Measurements from ENCODE around the gene PSMC1.

Gene PSMC1

DNA sequence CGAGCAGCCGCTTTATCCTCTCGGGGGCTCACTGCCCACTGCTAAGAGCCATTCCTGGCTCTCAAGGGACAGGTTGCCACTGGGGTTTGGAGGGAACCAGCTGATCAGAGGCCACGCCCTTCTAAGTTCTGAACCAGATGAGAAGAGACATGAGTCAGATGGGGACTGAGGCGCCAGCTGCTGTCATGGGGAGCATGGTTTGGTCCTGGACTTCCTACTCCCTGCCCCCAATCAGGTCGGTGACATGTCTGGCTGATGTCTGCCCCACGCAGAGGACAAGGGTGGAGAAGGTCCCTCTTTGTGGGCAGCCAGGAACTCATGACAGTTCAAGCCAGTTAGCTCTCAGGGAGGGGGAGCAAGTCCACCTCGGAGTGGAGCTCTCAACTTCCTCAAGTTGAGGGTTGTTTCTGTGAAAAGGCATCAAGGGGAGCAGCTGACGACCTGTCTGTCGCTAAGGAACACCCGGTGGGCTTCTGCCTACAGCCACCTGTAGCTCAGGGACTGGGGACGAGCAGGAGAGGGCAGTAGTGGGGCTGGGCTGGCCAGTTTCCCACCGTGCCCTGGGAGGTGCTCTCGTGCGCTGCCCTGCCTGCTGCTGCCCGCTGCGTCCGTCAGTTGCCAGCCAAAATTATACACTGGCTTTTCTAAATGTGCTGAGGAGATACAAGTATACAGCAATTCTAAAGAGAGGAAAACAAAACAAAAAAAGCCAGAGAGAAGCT is 20.5 kb downstream of the PSMC1 start:
- DNase-seq = peak; percentile 56

DNA sequence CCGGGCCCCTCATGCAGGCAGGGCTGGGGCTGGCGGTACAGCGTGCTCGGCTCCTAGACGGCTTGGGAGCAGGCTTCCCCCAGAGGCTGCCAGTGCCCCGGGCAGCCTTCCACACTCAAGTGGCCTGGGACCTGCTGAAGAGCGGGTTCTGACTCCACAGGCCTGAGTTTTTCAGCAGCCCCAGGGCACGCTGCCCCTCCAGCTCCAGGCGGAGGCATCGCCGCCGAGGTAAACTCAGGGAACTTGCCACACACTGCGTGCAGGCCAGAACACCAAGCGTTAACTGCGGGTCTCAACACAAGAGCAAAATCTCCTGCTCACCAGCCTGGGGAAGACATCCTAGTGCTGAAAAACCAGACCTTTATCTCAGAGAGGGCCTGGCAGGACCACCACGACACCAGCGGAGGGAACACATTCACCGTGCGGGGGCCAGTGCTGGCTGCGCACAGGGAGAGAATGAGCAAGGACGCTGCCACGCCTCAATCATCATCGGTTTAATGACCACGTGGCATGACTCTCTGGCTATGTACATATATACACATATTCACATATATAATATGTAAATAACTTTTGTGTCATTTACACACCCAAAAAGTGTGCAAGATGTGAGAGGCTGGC is 21.3 kb downstream of the PSMC1 start:
- peak; percentile 38 for DNase-seq

DNA sequence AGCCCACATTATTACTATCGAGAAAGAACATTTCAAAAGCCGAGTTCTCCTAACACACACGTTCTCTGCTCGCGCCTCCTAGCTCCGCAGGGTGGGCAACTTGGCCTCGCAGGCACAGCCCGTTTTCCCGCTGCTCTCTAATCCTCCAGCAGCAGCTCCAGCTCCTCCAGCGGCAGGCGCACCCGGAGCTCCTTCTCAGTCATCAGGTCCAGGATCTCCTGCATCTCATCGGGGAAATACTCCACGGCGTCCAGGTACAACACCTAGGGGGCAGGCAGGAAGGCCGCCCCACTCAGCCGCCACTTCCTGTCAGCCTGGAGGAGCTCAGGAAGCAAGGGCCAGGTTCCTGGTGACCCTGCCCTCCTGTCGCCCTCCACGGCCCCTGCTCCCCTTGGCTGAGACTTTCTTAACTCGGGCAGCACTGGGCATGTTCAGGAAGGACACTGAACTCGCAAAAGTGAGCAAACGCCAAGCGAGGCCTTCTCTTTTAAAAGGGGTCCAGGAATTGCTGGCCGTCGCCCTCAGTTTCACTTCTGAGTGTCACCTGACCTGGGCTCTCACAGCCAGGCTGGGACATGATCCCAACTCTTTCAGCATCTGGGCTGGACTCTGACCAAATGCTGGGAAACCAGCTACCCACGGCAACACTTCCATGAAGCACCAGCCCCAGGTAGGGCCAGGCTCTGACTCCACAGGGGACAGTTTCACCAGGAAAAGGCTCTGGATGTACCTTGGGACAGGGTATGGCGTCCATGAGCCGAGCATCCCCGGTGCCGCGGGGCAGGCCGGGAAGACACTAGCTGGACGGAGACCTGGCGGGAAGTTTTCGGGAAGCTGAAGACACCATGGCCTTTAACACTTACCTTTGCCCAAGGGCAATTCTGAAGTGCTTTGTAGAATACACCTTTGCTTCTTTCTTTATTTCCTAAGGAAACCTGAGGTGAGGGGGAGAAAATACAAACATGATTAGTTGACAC is 22.1 kb downstream of the PSMC1 start:
- DNase-seq = no peak

DNA sequence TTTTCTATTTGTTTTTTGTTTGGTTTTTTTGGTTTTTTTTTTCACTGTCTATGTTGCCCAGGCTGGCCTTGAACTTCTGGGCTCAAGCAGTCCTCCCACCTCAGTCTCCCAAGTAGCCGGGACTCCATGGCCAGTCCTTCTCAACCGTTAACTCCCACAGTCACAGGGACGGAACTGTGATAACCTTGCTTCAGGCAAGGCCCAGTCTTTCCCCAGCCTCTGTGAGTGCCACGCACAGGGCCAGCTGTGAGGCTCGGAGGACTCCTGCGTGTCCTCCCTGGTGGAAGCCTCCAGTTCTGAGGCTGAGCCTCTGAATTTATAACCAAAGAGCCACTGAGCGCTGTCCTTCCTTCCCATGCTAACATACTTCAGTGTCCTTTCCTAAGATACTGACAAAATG is 23.7 kb downstream of the PSMC1 start:
- DNase-seq = peak; percentile 32

DNA sequence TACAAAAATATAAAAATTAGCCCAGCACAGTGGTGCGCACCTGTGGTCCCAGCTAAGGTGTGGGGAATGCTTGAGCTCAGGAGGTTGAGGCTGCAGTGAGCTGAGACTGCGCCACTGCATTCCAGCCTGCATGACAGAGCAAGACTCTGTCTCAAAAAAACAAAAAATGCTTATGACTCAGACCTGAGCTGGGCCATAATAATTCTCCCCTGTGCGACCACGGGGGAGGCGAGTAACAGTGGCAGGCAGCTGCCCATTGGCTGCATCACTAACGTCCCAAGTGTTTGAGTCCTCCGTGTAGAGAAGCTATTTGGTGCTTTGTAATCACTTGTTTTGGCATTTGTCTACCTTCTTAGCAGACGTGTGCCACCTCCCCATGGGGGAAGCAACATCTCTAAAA is 24.9 kb downstream of the PSMC1 start:
- DNase-seq = no peak

DNA sequence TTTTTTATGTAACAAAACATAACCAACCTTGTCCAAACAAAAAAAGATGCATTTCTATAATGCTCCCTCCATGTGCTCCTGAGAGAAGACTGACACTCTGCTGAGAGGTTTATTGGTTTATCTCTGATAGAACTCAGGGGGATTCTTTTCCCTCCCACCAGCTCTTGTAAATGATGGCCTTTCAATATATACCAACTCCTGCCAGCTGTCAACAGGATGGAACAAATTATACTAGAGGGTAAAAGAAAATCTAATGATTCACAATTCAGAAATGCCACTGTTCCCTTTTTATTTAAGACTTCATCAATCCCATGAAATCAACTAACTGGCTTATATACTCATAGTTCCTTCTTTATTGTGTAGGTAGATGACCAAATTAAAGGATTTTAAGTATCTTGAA is 25.4 kb downstream of the PSMC1 start:
- DNase-seq = no peak

DNA sequence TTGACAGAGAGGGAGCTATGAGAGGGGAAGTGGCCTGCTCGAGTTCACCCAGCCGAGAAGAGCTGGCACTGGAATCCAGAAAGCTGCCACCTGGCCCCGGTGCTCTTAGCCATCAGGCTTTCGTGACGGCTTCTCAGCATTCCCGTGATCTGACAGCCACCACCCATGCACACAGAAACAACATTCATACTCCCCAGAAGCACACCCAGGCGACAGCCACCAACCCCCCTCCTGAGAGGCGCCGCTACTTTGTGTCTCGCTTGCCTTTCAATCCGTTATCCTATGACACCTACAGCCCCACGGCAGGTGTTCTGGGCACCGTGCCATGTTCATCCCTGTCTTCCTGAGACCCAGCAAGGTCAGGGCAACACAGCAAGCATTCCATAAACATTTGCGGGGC is 31.4 kb downstream of the PSMC1 start:
- peak; percentile 44 for DNase-seq

DNA sequence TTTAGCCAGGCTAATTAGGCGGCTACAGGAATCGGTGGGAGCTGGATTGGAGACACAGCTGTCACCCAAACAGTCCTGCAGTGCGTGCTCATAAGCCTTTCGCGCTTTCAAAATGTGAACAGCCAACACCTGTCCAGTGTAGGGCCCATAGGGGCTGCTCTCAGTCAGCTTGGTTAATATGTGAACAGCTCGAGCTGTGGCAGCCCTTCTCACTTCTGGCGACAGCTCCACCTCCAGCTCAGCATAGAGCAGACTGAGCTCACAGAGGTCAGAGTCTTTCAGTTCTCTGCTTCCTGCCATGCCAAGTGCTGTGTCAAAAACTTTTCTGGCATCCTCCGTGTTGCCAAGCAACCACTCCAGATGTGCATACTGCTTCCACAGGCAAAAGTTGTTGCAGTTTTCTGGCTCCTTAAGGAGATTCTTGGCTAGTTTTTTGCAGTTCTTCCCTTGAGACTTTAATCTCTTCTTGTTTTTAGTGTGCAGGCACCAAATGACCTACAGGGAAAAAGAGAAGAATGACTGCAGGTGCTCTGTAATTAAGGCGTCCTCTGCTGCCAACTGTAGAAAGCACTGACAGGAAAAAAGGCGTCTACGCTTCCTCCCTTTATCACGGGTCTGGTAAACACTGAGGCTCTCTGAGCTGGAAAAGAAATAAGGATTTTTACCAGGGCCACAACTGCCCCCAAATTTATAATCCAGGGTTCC is 32.5 kb downstream of the PSMC1 start:
- DNase-seq = no peak

DNA sequence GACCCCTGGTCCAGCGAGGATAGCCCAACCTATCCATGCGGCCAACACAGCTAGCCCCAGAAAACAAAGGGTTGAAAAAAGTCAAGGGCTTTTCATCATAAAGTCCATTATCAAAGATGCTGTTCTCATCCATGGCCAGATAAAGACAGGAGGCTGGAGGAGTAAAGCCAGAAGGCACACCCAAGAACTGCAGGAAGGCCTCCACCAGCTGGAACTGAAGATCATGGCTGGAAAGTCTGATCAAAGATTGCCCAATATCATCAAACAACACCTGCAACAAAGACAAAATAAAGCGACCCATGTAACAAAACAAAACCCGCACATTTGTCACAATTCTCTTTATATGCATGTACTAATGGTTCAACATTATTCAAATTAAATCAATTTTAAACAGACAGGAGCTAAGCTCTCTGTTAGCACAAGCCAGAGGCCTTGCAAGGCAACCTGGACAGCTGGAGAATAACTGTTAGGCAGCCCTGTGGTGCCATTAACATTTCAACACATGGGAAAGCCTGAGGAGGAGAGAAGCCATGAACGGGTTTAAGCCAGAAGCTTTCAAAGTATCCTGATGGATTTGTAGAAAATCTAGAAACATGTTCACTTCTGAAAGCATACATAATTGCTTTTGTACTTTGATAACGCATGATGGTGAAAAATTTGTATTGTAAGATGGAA is 34.1 kb downstream of the PSMC1 start:
- no peak for DNase-seq

DNA sequence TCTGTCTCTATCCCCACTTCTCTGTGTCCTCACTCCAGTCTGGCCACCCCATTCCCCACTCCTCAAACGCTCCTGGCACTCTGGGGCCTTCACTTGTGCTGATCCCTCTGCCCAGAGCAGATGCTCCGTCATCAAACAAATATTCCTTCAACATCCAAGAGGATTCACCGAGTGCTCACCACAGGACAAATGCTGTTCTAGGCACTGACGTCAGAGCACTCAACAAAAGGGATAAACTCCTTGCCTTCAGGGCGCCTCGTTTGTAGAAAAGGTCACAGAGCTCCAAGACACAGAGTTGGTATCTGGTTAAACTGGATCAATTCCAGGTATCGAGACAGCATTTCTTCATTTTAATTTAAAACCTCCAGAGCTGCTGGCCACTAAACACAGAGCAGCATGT is 35.3 kb downstream of the PSMC1 start:
- DNase-seq = peak; percentile 15

DNA sequence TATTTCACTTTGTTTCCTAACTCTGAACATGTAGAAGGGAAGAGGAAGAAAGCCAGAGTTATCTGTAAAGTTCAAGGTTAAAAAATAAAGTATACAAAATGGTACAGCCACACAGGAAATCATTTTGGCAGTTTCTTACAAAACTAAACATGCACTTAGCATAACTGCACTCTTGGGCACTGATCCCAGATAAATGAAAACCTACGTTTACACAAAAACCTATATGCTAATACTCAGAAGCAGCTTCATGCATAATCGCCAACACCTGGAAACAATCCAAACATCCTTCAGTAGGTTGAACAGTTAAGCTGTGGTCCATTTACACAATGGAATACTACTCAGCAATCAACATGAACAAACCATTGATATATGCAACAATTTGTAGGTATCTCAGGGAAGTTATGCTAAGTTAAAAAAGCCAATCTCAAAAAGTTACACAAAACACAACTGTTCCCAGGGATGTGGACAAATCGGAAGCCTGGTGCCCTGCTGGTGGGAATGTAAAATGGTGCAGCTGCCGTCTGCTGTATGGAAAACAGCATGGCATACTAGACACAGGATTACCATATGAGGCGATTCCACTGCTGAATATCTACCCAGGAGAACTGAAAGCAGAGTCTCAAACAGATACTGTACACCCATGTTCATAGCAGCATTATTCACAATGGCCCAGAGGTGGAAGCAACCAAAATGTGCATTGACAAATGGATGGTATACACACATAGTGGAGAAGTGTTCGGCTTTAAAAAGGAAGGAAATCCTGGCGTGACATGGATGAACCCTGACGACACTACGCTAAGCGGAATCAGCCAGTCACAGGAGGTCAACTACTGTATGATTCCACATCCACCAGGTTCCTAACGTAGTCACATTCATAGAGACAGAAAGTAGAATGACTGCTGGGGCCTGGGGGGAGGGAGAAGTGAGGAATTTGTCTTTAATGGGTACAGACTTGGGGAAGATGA is 37.7 kb downstream of the PSMC1 start:
- no peak for DNase-seq

DNA sequence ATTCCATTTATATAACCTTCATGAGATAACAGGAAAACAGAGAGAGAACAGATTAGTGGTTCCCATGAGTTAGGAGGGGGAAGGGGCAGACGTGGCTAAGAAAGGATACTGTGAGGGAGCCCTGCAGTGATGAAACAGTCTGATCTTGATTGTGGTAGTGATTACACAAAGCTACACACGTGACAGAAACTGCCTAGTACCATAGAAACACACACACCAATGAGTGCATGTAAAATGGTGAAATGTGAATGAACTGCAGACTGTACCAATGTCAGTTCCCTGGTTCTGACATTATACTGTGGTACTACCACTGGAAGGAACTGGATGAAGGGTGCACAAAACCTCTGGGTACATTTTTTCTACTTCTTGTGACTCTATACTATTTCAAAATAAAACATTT is 38.5 kb downstream of the PSMC1 start:
- DNase-seq = peak; percentile 15

DNA sequence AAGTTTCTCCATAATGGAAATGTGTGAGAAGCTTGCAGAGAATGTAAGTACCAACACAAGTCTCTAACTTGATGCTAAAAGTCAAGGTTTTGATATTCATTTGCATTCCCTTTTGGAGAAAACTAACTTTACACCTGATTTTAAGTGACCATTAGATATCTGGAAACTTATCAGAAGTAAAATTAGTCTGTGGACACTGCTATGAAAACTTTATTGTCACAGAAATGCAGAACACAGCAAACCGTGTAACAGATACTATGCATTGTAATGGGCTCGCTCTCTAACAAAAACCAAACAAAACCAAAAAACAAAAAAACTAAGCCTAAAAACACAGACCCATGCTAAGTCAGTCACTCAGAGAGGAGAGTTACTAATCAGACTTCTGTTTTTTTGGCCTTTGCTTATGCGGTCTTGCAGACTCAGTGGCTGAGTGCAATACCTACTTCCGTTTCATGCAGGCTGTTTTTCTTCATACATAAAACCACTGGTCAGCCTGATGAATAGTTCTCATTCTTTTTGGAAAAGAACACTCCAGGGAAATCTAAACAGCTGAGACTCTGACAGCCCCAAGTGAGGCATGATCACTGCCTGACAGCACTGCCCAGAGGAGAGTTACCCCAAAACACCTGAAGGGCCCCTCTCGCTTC is 39.6 kb downstream of the PSMC1 start:
- DNase-seq = peak; percentile 33

DNA sequence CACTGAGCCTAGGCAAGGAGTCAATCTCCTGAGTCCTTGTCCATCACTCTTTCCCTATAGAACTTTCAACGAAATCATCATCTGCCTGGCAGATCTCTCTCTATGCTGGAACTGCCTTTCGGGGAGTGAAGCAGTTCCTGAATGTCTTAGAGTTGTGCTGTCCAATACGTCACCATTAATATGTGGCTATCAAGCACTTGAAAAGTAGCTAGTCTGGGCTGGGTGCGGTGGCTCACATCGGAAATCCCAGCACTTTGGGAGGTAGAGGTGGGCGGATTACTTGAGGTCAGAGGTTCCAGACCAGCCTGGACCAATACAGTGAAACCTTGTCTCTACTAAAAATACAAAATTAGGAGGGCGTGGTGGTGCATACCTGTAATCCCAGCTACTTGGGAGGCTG is 40.3 kb downstream of the PSMC1 start:
- no peak for DNase-seq

DNA sequence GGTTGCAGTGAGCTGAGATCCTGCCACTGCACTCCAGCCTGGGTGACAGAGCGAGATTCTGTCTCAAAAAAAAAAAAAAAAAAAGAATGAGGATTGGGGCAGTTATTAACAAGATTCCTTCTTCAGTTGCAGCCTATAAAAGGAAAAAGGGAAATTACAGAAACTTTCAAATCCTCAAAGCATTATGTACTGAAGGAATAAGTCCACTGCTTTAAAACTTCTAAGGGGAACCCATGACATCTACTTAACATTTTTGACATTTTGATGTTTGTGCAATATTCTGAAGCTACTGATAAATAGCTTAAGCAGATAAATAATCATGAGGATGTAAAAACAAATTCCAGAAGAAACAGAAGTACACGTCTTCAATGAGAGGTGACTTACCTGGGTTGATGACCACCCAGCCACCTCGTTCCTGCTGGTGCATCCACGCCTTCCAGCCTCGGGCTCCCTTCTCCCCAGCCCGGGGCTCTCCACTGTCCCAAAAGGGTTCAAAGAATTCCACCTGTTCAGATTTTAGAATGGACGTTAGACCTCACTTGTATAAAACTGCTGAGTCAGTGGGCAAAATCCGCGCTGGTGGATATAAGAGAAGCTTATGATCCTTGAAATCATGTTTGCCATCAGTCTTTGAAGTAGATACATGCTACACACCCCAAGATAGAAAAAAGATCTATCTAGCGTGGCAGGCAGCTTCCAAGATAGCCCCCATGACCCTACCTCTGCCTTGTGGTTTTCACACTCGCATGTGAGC is 41.7 kb downstream of the PSMC1 start:
- no peak for DNase-seq

DNA sequence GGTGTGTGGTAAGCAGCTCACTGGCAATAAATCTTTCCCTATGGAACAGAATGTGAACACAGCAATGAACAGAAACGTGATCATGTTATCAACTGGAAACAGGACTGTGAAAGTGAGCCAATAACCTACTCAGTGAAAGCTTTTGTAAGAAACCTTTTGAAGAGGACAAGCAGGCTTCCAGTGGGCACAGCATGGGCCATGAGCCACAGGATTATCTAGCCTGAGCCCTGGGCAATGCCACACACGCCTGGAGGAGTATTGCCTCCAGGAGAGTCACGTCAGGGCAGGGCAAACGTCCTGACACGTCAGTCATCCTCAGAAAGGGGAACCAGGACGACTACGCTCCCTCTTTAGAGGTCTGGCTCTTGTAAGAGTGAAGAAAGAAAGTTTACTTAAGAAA is 43.1 kb downstream of the PSMC1 start:
- no peak for DNase-seq

DNA sequence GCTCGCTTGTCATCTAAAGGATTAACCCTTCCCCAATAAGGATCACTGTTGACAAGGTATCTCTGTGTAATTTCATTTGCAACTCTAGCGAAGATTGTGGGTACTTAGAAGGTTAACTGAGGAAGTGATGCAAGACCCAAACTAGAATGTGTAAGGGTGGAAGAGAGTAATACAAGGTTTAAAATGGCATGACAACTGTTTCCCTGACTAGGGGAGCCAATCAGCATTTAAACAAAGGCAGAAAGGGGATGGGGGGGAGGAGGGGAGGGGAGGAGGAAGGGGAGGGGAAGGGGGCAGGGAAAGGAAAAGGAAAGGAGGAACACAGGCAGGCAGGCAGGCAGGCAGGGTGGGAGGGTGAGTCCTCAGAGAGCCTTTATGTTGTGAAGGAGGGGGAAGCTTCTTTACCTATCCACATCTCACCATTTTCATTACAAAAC is 44.3 kb downstream of the PSMC1 start:
- DNase-seq = no peak

DNA sequence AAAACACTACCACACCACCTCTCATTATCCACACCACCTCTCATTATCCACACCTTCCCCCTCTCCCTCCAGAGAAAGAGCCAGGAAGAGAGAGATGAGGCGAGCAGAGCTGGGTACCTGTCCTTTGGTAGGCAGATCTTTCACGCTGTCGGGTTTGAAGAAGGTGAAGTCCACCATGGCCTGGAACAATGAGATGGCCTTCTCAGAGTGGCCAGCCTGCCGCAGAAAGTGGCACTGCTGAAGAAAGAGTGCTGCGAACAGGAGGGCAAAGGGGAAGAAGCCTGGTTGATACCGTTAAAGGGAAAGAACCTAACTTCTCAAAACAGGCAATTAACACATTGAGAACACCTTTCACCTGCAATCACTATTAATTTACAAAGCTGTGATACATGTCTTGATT is 44.8 kb downstream of the PSMC1 start:
- no peak for DNase-seq

DNA sequence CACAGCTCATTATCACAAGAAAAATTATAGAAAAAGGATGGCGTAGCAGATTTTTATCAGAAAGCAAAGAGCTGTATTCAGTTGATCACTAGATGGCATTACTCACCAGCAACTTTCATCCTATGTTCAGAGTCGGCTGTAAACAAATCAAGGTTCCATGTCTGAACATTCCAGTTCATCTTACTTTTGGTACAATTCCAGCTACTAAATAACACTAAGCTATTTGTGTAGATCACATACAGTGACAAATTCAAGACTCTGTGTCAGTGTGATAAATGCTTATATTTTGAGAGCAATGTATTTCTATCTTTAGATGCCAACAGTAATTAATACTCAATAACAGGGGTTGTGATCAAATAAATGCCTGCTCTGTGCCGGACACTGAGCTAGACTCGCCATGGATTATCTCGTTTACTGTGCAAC is 45.3 kb downstream of the PSMC1 start:
- no peak for DNase-seq

All from activated CD8-positive, alpha-beta memory T cell treated with anti-CD3 and anti-CD28 coated beads for 24 hours (primary cell).